PC-9 (cell line): ENCODE data around the gene C10orf120. TPM values are rescaled to one million over a fixed set of nuclear protein-coding genes. Genes with fewer than 3 reads are reported as not detected.

Experiments
- BruUV-seq: library from RNA; stranded (reverse); fragments of 400-500 nt; replicated peaks from 2 replicates; lab custom pipeline; 2021; lab: Mats Ljungman, UMichigan
- CTCF ChIA-PET: fragments of 300-600 bp; sonication (Branson Sonifier 250); formaldehyde crosslinking; loops from one replicate; lab custom pipeline; 2022; ENCODE audit warnings: antibody characterized with exemption; lab: Charles Lee
- POLR2A ChIA-PET: fragments of 300-600 bp; sonication (Branson Sonifier 250); formaldehyde crosslinking; loops from one replicate; lab custom pipeline; 2022; ENCODE audit warnings: antibody characterized with exemption; ENCODE audit not compliant: unreplicated experiment; lab: Charles Lee
- DNase-seq, 2 experiments: peaks; one replicate each; pipeline versions ENCODE4 v3.0.0 to v3.0.0-alpha.2; 2015 to 2022; ENCODE audit warnings: mixed read lengths in 1 of 2
- H2AFZ ChIP-seq: fragments of 200-600 bp; sonication (generic); 2 replicates; pipeline ENCODE4 v1.8.1; 2017; ENCODE audit warnings: antibody characterized with exemption
- H3F3A ChIP-seq: fragments of 200-600 bp; sonication (generic); 2 replicates; pipeline ENCODE4 v1.8.1; 2017; ENCODE audit warnings: antibody characterized with exemption, mild to moderate bottlenecking, low read depth; ENCODE audit not compliant: insufficient read depth
- H3K27ac ChIP-seq: fragments of 200-600 bp; sonication (generic); 2 replicates; pipeline ENCODE4 v1.6.1; 2016; ENCODE audit warnings: mixed run types
- H3K27me3 ChIP-seq: fragments of 200-600 bp; sonication (generic); 2 replicates; pipeline ENCODE4 v1.6.1; 2016; ENCODE audit warnings: low read depth, mixed run types; ENCODE audit not compliant: insufficient read depth
- H3K36me3 ChIP-seq: fragments of 200-600 bp; sonication (generic); 2 replicates; pipeline ENCODE4 v1.6.1; 2016; ENCODE audit warnings: low read depth, mixed run types
- H3K4me1 ChIP-seq: fragments of 200-600 bp; sonication (generic); replicated peaks from 2 replicates; pipeline ENCODE4 v1.6.1; 2016; ENCODE audit warnings: mixed run types; ENCODE audit not compliant: insufficient read depth
- H3K4me2 ChIP-seq: fragments of 200-600 bp; sonication (generic); 2 replicates; pipeline ENCODE4 v1.6.1; 2017; ENCODE audit warnings: mixed run types
- H3K4me3 ChIP-seq: fragments of 200-600 bp; sonication (generic); 2 replicates; pipeline ENCODE4 v1.6.1; 2016; ENCODE audit warnings: mixed run types
- H3K79me2 ChIP-seq: fragments of 200-600 bp; sonication (generic); 2 replicates; pipeline ENCODE4 v1.6.1; 2017; ENCODE audit warnings: low read depth, mixed run types
- H3K9me2 ChIP-seq: fragments of 200-600 bp; sonication (generic); 2 replicates; pipeline ENCODE4 v1.8.1; 2017; ENCODE audit warnings: mild to moderate bottlenecking; ENCODE audit not compliant: insufficient read depth
- H3K9me3 ChIP-seq: fragments of 200-600 bp; sonication (generic); 2 replicates; pipeline ENCODE4 v1.8.1; 2016; ENCODE audit warnings: low read depth; ENCODE audit not compliant: insufficient read depth
- H4K20me1 ChIP-seq: fragments of 200-600 bp; sonication (generic); 2 replicates; pipeline ENCODE4 v1.8.1; 2017; ENCODE audit not compliant: insufficient read depth
- CTCF ChIP-seq: fragments of 200-600 bp; sonication (generic); conservative IDR thresholded peaks from 2 replicates; pipeline ENCODE4 v1.6.1; 2017; ENCODE audit warnings: mixed run types, antibody characterized with exemption, mild to moderate bottlenecking, moderate library complexity
- EZH2 ChIP-seq: fragments of 200-600 bp; sonication (generic); IDR thresholded peaks from 2 replicates; pipeline ENCODE4 v1.8.0; 2017; ENCODE audit warnings: antibody characterized with exemption, low read depth
- intact Hi-C: fragments of 100-400 bp; cut with micrococcal nuclease; formaldehyde crosslinking; loops from one replicate; pipeline ENCODE4 v1.10.0; 2022; ENCODE audit not compliant: unreplicated experiment
- total RNA-seq: library from RNA; stranded (reverse); gene quantifications from 2 replicates; pipeline ENCODE4 v1.2.3, GENCODE V29; 2021

C10orf120 gene
- total RNA-seq, 1 experiment from 2014 or later = not detected

- POLR2A ChIA-PET = no interaction called here
- no peak overlapping the region for H3K27ac ChIP-seq
- peaks cover 82% of the 10 kb centered on the region for H3K27me3 ChIP-seq
- H3K4me3 ChIP-seq = no peak overlapping the region
- no peaks in the 10 kb centered on the region for H3K9me2 ChIP-seq
- no peaks in the 10 kb centered on the region for H3K9me3 ChIP-seq
- no peaks in the 10 kb centered on the region for H3K79me2 ChIP-seq
- CTCF ChIA-PET = no interaction called here
- no peak for DNase-seq
- intact Hi-C loops = no loop called here
- no peak overlapping the region for H2AFZ ChIP-seq
- H3K4me2 ChIP-seq = no peak overlapping the region
- BruUV-seq = no TSS peak
- TF ChIP-seq EZH2 (no peak), CTCF (no peak)
- no peaks in the 10 kb centered on the region for H4K20me1 ChIP-seq
- H3K36me3 ChIP-seq = no peaks in the 10 kb centered on the region
- H3K4me1 ChIP-seq = no peaks in the 10 kb centered on the region
- H3F3A ChIP-seq = no peaks in the 10 kb centered on the region
These were observed 40.0 kb downstream of the C10orf120 start for GRCh38 chr10:122659651-122660050.

- Histone ChIP-seq H3K9me2 (no peaks in the 10 kb centered on the region), H3K36me3 (no peaks in the 10 kb centered on the region), H3K27me3 (peaks cover 76% of the 10 kb centered on the region), H3K4me3 (no peak overlapping the region), H3K79me2 (no peaks in the 10 kb centered on the region), H3K9me3 (no peaks in the 10 kb centered on the region), H3K27ac (no peak overlapping the region), H3K4me1 (no peaks in the 10 kb centered on the region), H4K20me1 (no peaks in the 10 kb centered on the region), H2AFZ (no peak overlapping the region), H3F3A (no peaks in the 10 kb centered on the region), H3K4me2 (no peak overlapping the region)
- DNase-seq = no peak
- intact Hi-C loops = no loop called here
- no TSS peak for BruUV-seq
- CTCF ChIA-PET = no interaction called here
- POLR2A ChIA-PET = no interaction called here
- no peak for TF ChIP-seq EZH2
- TF ChIP-seq CTCF = no peak
These were observed 40.5 kb downstream of the C10orf120 start for GRCh38 chr10:122659126-122659525.

- no TSS peak for BruUV-seq
- Histone ChIP-seq H3K27ac (no peak overlapping the region), H3K27me3 (peaks cover 75% of the 10 kb centered on the region), H3K9me3 (no peaks in the 10 kb centered on the region), H3K9me2 (no peaks in the 10 kb centered on the region), H3K4me2 (no peak overlapping the region), H2AFZ (no peak overlapping the region), H3F3A (no peaks in the 10 kb centered on the region), H3K4me1 (no peaks in the 10 kb centered on the region), H3K4me3 (no peak overlapping the region), H4K20me1 (no peaks in the 10 kb centered on the region), H3K36me3 (no peaks in the 10 kb centered on the region), H3K79me2 (no peaks in the 10 kb centered on the region)
- no peak for DNase-seq
- no peak for TF ChIP-seq EZH2
- TF ChIP-seq CTCF = no peak
- intact Hi-C loops = no loop called here
- ChIA-PET POLR2A (no interaction called here), CTCF (no interaction called here)
These were observed 41.1 kb downstream of the C10orf120 start for GRCh38 chr10:122658356-122659049.
